NCI-H524 (cell line): ENCODE data around the gene VWC2.
"Not testable (repeated sequence)": the region's sequence is repeated elsewhere in the genome, so short reads cannot be mapped to it uniquely, and the experiment has no call there.

ENCODE experiments used
- DNase-seq, 2 experiments: peaks; one replicate each; lab custom pipeline; 2025; lab: John Stamatoyannopoulos, UW

Gene VWC2

GRCh38 chr7:49851614-49851934 lies 78.1 kb downstream of the VWC2 start:
- DNase-seq, result not testable (repeated sequence)

GRCh38 chr7:49852619-49853462 lies 79.4 kb downstream of the VWC2 start:
- peak; percentile 66 to 83 for DNase-seq

GRCh38 chr7:49855281-49855980 lies 82.0 kb downstream of the VWC2 start:
- DNase-seq, result peak; percentile 87 to 89

- DNase-seq, result no peak
These were observed 86.9 kb downstream of the VWC2 start for GRCh38 chr7:49860293-49860692.

- peak in 1 of 2 experiments; percentile 25 for DNase-seq
These were observed 92.8 kb downstream of the VWC2 start for GRCh38 chr7:49866076-49866735.

- peak; percentile 40 to 87 for DNase-seq
These were observed 93.5 kb downstream of the VWC2 start for GRCh38 chr7:49866910-49867309.

- DNase-seq, result no peak
These were observed 100.0 kb downstream of the VWC2 start for GRCh38 chr7:49873420-49873819.

- no peak for DNase-seq
These were observed 101.9 kb downstream of the VWC2 start for GRCh38 chr7:49875336-49875735.

GRCh38 chr7:49876202-49876601 lies 102.8 kb downstream of the VWC2 start:
- DNase-seq, result no peak

- peak in 1 of 2 experiments; percentile 3 for DNase-seq
These were observed 104.7 kb downstream of the VWC2 start for GRCh38 chr7:49878089-49878488.

- no peak for DNase-seq
These were observed 105.2 kb downstream of the VWC2 start for GRCh38 chr7:49878627-49879026.

GRCh38 chr7:49883933-49884332 lies 110.5 kb downstream of the VWC2 start:
- DNase-seq, result no peak

GRCh38 chr7:49885593-49886285 lies 112.3 kb downstream of the VWC2 start:
- no peak for DNase-seq

- no peak for DNase-seq
These were observed 119.0 kb downstream of the VWC2 start for GRCh38 chr7:49892481-49892880.

GRCh38 chr7:49893131-49893530 lies 119.7 kb downstream of the VWC2 start:
- DNase-seq, result no peak

GRCh38 chr7:49894543-49894942 lies 121.1 kb downstream of the VWC2 start:
- no peak for DNase-seq

GRCh38 chr7:49911909-49912308 lies 138.5 kb downstream of the VWC2 start:
- DNase-seq, result peak; percentile 31 to 69

GRCh38 chr7:49926720-49927119 lies 153.3 kb downstream of the VWC2 start:
- DNase-seq, result no peak

- no peak for DNase-seq
These were observed 154.2 kb downstream of the VWC2 start for GRCh38 chr7:49927631-49928030.

- DNase-seq, result no peak
These were observed 155.3 kb downstream of the VWC2 start for GRCh38 chr7:49928787-49929186.

GRCh38 chr7:49931627-49932026 lies 158.2 kb downstream of the VWC2 start:
- no peak for DNase-seq

GRCh38 chr7:49937608-49938007 lies 164.2 kb downstream of the VWC2 start:
- no peak for DNase-seq
